PFSK-1 (cell line): ENCODE results near the gene MEG3.

Experiments used
- FOXP2 ChIP-seq: optimal IDR thresholded peaks from 2 replicates; pipeline ENCODE3; 2011; ENCODE audit warnings: borderline replicate concordance, control low read depth, inconsistent platforms; ENCODE audit not compliant: insufficient read depth; ENCODE audit errors: extremely low read length, extremely low read depth
- POLR2AphosphoS5 ChIP-seq: IDR thresholded peaks from 2 replicates; pipeline ENCODE4 v1.6.1; 2012; ENCODE audit warnings: low read depth, mild to moderate bottlenecking, control low read depth, low read length, moderate library complexity
- SIN3A ChIP-seq: IDR thresholded peaks from 2 replicates; pipeline ENCODE4 v1.6.1; 2012; ENCODE audit warnings: mild to moderate bottlenecking, low read length, moderate library complexity, borderline replicate concordance; ENCODE audit not compliant: insufficient read depth
- TAF1 ChIP-seq: IDR thresholded peaks from 2 replicates; pipeline ENCODE4 v1.6.1; 2012; ENCODE audit warnings: low read length, control low read depth, borderline replicate concordance; ENCODE audit not compliant: insufficient read depth
- TF ChIP-seq, protein P1 (sequence below), 2 experiments: IDR thresholded peaks; 2 replicates each; pipeline versions ENCODE4 v1.6.1 to v1.8.0; 2011 to 2012; ENCODE audit warnings: low read depth in 2 of 2, low read length in 2 of 2, control low read depth in 1 of 2, inconsistent platforms in 1 of 2, mild to moderate bottlenecking in 1 of 2, moderate library complexity in 1 of 2; ENCODE audit not compliant: insufficient read depth in 1 of 2

MEG3 gene

DNA sequence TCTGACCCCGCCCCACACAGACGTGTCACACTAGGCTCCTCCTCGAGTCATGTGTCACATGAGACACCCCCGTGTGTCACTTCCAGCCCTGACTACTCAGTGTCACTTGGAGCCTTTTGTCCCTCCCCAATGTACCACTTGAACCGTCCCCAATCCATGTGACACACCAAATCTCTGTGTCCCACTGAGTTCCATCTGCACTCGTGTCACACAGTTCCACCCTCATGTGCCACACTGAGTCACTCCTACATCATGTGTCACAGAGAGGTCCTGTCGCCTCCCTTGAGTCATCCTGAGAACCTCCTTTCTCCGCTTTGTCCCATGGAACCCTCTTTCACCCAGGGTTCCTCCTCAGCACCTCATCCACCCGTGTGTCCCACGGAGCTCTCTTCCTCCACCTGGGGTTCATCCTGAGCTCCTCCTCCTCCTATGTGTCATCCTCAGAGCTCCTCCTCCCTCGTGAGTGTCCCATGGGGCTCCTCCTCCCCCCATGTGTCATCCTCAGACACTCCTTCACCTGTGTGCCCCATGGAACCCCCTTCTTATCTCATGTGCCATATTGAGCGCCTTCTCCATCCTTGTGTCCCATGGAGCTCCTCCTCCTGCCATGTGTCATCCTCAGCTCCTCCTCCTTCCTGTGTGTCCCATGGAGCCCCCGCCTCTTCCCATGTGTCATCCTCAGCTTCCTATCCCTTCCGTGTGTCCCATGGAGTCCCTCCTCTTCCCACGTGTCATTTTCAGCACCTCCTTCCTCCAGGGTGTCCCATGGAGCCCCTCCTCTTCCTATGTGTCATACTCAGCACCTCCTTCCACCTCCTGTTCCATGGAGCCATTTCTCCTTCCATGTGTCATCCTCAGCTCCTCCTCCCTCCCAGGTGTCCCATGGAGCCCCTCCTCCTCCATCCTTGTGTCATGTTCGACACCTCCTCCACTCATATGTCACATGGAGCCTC lies 45.6 kb downstream of the MEG3 start:
- TF ChIP-seq SIN3A: no peak
- peak; percentile 41 for TF ChIP-seq FOXP2

DNA sequence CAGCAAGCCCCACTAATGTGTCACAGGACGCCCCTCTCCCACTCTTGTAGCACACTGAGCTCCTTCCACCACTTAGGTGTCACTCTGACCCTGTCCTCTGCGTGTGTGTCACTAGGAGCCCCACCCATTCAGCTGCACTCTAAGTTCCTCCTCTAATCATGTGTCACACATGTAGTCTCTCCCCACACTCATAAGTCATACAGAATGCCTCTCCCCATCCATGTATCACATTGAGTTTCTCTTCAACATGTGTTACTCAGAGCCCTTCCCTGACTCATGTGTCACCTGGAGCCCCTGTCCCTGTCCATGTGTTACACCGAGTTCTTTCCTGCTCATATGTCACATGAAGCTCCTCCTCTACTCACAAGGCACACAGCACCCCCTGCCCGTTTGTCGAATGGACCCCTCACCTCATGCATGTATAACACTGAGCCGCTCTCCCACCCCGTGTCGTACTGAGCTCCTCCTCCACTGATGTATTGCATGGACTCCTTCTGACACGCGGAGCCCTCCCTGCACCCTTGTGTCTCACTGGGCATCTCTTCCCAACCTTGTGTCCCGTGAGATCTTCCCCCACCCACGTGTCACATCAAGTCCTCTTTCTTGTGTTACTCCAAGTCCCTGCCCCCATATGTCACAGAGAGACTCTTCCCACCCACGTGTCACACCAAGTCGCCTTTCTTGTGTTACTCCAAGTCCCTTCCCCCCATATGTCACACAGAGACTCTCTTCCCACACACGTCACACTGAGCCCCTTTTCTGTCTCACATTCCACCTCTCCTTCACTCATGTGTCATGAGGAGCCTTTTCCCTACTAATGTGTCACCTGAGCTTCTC lies 46.6 kb downstream of the MEG3 start:
- TF ChIP-seq, protein P1, sequence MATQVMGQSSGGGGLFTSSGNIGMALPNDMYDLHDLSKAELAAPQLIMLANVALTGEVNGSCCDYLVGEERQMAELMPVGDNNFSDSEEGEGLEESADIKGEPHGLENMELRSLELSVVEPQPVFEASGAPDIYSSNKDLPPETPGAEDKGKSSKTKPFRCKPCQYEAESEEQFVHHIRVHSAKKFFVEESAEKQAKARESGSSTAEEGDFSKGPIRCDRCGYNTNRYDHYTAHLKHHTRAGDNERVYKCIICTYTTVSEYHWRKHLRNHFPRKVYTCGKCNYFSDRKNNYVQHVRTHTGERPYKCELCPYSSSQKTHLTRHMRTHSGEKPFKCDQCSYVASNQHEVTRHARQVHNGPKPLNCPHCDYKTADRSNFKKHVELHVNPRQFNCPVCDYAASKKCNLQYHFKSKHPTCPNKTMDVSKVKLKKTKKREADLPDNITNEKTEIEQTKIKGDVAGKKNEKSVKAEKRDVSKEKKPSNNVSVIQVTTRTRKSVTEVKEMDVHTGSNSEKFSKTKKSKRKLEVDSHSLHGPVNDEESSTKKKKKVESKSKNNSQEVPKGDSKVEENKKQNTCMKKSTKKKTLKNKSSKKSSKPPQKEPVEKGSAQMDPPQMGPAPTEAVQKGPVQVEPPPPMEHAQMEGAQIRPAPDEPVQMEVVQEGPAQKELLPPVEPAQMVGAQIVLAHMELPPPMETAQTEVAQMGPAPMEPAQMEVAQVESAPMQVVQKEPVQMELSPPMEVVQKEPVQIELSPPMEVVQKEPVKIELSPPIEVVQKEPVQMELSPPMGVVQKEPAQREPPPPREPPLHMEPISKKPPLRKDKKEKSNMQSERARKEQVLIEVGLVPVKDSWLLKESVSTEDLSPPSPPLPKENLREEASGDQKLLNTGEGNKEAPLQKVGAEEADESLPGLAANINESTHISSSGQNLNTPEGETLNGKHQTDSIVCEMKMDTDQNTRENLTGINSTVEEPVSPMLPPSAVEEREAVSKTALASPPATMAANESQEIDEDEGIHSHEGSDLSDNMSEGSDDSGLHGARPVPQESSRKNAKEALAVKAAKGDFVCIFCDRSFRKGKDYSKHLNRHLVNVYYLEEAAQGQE (IDR thresholded peaks at IDR 0.05; ENCODE audit: insufficient read depth in 1 of 2, low read depth in 2 of 2, low read length in 2 of 2): no peak
- TF ChIP-seq POLR2AphosphoS5 (no peak), FOXP2 (no peak), SIN3A (no peak), TAF1 (no peak)

DNA sequence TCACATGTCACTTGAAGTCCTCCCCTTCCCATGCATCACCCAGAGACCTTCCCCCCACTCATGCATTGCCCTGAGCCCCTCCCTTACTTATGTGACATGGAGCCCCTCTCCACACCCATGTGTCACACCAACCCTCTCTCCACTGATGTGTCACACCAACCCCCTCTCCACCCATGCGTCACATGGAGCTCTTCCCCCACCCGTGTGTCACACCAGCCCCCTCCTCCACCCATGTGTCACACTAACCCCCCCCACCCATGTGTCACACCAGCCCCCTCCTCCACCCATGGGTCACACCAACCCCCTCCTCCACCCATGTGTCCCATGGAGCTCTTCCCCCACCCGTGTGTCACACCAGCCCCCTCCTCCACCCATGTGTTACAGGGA lies 47.2 kb downstream of the MEG3 start:
- TF ChIP-seq SIN3A (no peak), POLR2AphosphoS5 (no peak), FOXP2 (no peak)
- TF ChIP-seq, protein P1 (IDR thresholded peaks at IDR 0.05; ENCODE audit: insufficient read depth in 1 of 2, low read depth in 2 of 2, low read length in 2 of 2): no peak

DNA sequence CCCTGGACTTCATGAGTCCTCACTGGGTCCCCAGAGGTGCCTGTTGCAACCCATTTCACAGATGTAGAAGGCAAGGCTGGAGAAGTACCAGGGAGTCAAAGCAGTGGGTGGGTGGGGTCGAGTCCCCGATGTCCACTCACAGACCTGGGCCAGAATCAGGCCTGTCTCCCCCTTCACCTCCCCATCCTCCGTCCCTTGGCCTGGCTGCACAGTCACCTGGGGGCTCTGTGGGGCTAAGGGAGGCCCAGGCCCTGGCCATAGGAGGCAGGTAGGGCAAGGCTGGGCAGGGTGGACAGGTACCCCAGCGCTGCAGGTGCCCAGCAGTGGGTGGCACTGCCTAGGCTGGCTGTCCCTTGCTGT lies 48.1 kb downstream of the MEG3 start:
- TF ChIP-seq SIN3A: no peak
- no peak for TF ChIP-seq POLR2AphosphoS5
- TF ChIP-seq, protein P1 (IDR thresholded peaks at IDR 0.05; ENCODE audit: insufficient read depth in 1 of 2, low read depth in 2 of 2, low read length in 2 of 2): no peak
- no peak for TF ChIP-seq FOXP2
- no peak for TF ChIP-seq TAF1

DNA sequence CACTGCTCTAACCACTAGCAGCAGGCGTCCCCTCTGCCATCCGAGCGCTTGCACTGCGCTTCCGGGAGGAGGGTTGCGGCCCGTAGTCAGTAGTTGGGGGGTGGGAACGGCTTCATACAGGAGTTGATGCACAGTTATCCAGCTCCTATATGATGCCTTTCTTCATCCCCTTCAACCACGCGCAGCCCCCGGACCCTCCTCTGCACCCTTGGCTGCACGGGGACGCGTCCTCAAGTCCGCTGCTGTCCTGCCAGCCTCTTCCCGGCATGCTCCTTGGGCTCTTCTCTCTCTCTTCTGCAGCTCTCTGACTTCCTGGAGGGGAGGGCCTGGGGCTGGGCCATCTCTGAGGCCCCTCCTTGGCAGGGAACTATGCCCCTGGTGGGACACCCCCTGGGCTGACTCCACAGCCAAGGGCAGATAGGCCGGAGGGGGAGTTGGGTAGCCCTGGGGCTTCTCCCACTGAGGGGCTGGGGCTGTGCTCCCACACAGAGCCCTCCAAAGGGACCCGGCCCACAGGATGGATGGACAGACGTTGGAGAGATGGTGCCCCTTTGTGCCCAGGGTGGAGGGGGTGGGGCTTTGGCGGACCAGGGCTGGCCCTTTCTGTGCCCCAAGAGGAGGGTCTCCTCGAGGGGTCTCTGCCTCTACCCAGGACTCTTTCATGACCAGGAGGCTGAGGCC lies 48.6 kb downstream of the MEG3 start:
- TF ChIP-seq POLR2AphosphoS5 (no peak), TAF1 (no peak), SIN3A (no peak), FOXP2 (no peak)
- TF ChIP-seq, protein P1 (IDR thresholded peaks at IDR 0.05; ENCODE audit: insufficient read depth in 1 of 2, low read depth in 2 of 2, low read length in 2 of 2): no peak
